Liver (tissue), 9 donors: ENCODE data around the gene SLC27A6. TPM values are rescaled to one million over a fixed set of nuclear protein-coding genes. Genes with fewer than 3 reads are reported as not detected.

Source experiments
- DNase-seq: peaks from one replicate; pipeline ENCODE4 v3.0.0-alpha.2; 2017; ENCODE audit warnings: low spot score
- H3K27ac ChIP-seq, 2 donors: one replicate each; pipeline ENCODE4 v1.7.0; 2013; ENCODE audit warnings: inconsistent platforms in 2 of 2, low read length in 2 of 2, control low read depth in 1 of 2, low read depth in 1 of 2, mild to moderate bottlenecking in 1 of 2
- H3K27me3 ChIP-seq, 4 donors: one replicate each; pipeline versions ENCODE4 v1.6.1 to v1.7.0; 2013; ENCODE audit warnings: low read length in 3 of 4, inconsistent platforms in 1 of 4, mild to moderate bottlenecking in 1 of 4, moderate library complexity in 1 of 4; ENCODE audit not compliant: control insufficient read depth in 4 of 4, insufficient read depth in 4 of 4
- H3K36me3 ChIP-seq, 4 donors: one replicate each; pipeline versions ENCODE4 v1.6.1 to v1.7.0; 2013; ENCODE audit warnings: low read length in 3 of 4, mild to moderate bottlenecking in 3 of 4, low read depth in 1 of 4, moderate library complexity in 1 of 4; ENCODE audit not compliant: control insufficient read depth in 4 of 4, insufficient read depth in 3 of 4
- H3K4me1 ChIP-seq, 4 donors: one replicate each; pipeline versions ENCODE4 v1.6.1 to v1.7.0; 2013; ENCODE audit warnings: low read length in 3 of 4, mild to moderate bottlenecking in 3 of 4, moderate library complexity in 1 of 4; ENCODE audit not compliant: control insufficient read depth in 4 of 4, insufficient read depth in 4 of 4
- H3K4me3 ChIP-seq, 3 donors: one replicate each; pipeline versions ENCODE4 v1.6.1 to v1.7.0; 2013; ENCODE audit warnings: low read length in 3 of 3, control low read depth in 1 of 3, low read depth in 1 of 3, mild to moderate bottlenecking in 1 of 3
- H3K9ac ChIP-seq, 2 donors: one replicate each; pipeline ENCODE4 v1.7.0; 2013; ENCODE audit warnings: low read length in 2 of 2, mild to moderate bottlenecking in 2 of 2, moderate library complexity in 2 of 2, control low read depth in 1 of 2, low read depth in 1 of 2
- H3K9me3 ChIP-seq, 4 donors: one replicate each; pipeline versions ENCODE4 v1.6.1 to v1.7.0; 2013; ENCODE audit warnings: low read length in 3 of 4; ENCODE audit not compliant: control insufficient read depth in 4 of 4
- CTCF ChIP-seq: fragments of 150-350 bp; IDR thresholded peaks from 2 replicates; pipeline ENCODE4 v1.5.1; 2017; ENCODE audit warnings: improper control_type of control experiment, low read depth, low read length; ENCODE audit not compliant: missing input control
- FOXA1 ChIP-seq: IDR thresholded peaks from 2 replicates; pipeline ENCODE4 v1.6.1; 2016; ENCODE audit warnings: antibody characterized with exemption
- FOXA2 ChIP-seq: IDR thresholded peaks from 2 replicates; pipeline ENCODE4 v1.6.1; 2016; ENCODE audit warnings: antibody characterized with exemption
- GABPA ChIP-seq, 2 donors: IDR thresholded peaks in 1 of 2; conservative IDR thresholded peaks in 1 of 2; 2 replicates each; pipeline ENCODE4 v1.6.1; 2016; ENCODE audit warnings: antibody characterized with exemption in 2 of 2, mild to moderate bottlenecking in 1 of 2, moderate library complexity in 1 of 2
- HNF4A ChIP-seq, 2 donors: conservative IDR thresholded peaks; 2 replicates each; pipeline ENCODE4 v1.6.1; 2016; ENCODE audit warnings: antibody characterized with exemption in 2 of 2, mild to moderate bottlenecking in 2 of 2
- HNF4G ChIP-seq: IDR thresholded peaks from 2 replicates; pipeline ENCODE4 v1.6.1; 2016; ENCODE audit warnings: antibody characterized with exemption
- JUND ChIP-seq, 2 donors: IDR thresholded peaks; 2 replicates each; pipeline ENCODE4 v1.6.1; 2016; ENCODE audit warnings: antibody characterized with exemption in 2 of 2
- MAX ChIP-seq: IDR thresholded peaks from 2 replicates; pipeline ENCODE4 v1.6.1; 2016; ENCODE audit warnings: antibody characterized with exemption
- NR2F2 ChIP-seq: IDR thresholded peaks from 2 replicates; pipeline ENCODE4 v1.6.1; 2016; ENCODE audit warnings: antibody characterized with exemption
- RAD21 ChIP-seq, 2 donors: IDR thresholded peaks; 2 replicates each; pipeline ENCODE4 v1.6.1; 2016; ENCODE audit warnings: antibody characterized with exemption in 2 of 2, mild to moderate bottlenecking in 2 of 2
- REST ChIP-seq: IDR thresholded peaks from 2 replicates; pipeline ENCODE4 v1.6.1; 2016; ENCODE audit warnings: antibody characterized with exemption, mild to moderate bottlenecking
- RXRA ChIP-seq, 2 donors: IDR thresholded peaks; 2 replicates each; pipeline ENCODE4 v1.6.1; 2017 to 2018; ENCODE audit warnings: antibody characterized with exemption in 2 of 2, mild to moderate bottlenecking in 1 of 2
- SP1 ChIP-seq: IDR thresholded peaks from 2 replicates; pipeline ENCODE4 v1.6.1; 2018; ENCODE audit warnings: antibody characterized with exemption, mild to moderate bottlenecking
- TAF1 ChIP-seq: conservative IDR thresholded peaks from 2 replicates; pipeline ENCODE4 v1.6.1; 2016; ENCODE audit warnings: antibody characterized with exemption, mild to moderate bottlenecking
- YY1 ChIP-seq: IDR thresholded peaks from 2 replicates; pipeline ENCODE4 v1.6.1; 2016; ENCODE audit warnings: antibody characterized with exemption, mild to moderate bottlenecking
- ZBTB33 ChIP-seq: IDR thresholded peaks from 2 replicates; pipeline ENCODE4 v1.6.1; 2016; ENCODE audit warnings: antibody characterized with exemption
- WGBS: extraction: QIAGEN DNeasy Blood & Tissue Kit; methylation state at CpG from one replicate; pipeline ENCODE4 v1.1.7; 2013; 5-methylcytosine and 5-hydroxymethylcytosine counted together
- polyA plus RNA-seq, 2 donors: library from polyadenylated mRNA; stranded (reverse) in 1 of 2; unstranded in 1 of 2; fragments of 200-250 nt in 1 of 2; fragments of >200 nt in 1 of 2; fragmentation: Nextera tagmentation in 1 of 2; extraction: Ambion mirVana in 1 of 2; gene quantifications; one replicate each; pipeline versions ENCODE4 v1.2.1 to v1.2.3, GENCODE V29; 2013 to 2015
- total RNA-seq, 2 donors: library from RNA; depleted of rRNA; stranded (reverse); fragments of >200 nt; gene quantifications; one replicate each; pipeline ENCODE4 v1.2.3, GENCODE V29; 2014
- donor health status: healthy.
- donor health status: healthy.
- donor health status: healthy.
- donor health status: healthy.
- donor health status: healthy.

The SLC27A6 gene
- total and polyA plus RNA-seq, 4 donors: 0.05 TPM; not detected in 3

- TF ChIP-seq CTCF (no peak), FOXA1 (no peak)
Observed at GRCh38 chr5:129022599-129022998, 57.3 kb downstream of the SLC27A6 start (continued).

GRCh38 chr5:129027260-129027659 is 62.0 kb downstream of the SLC27A6 start:
- TF ChIP-seq FOXA2 (no peak), RXRA (IDR thresholded peaks at IDR 0.05) (no peak), FOXA1 (no peak), CTCF (no peak), RAD21 (IDR thresholded peaks at IDR 0.05) (no peak), JUND (IDR thresholded peaks at IDR 0.05) (no peak), SP1 (no peak), TAF1 (no peak), REST (no peak), NR2F2 (no peak), ZBTB33 (no peak), YY1 (no peak), HNF4G (no peak), HNF4A (conservative IDR thresholded peaks at IDR 0.05) (no peak), MAX (no peak), GABPA (IDR thresholded peaks at IDR 0.05 in 1 of 2, conservative IDR thresholded peaks at IDR 0.05 in 1 of 2) (no peak)
- WGBS: 85% methylated on average over 1 of the region's 1 CpG

More at GRCh38 chr5:129027260-129027659, 62.0 kb downstream of the SLC27A6 start:
- H3K9me3 ChIP-seq: no peaks in the 10 kb centered on the region
- no peak overlapping the region for H3K9ac ChIP-seq
- H3K27ac ChIP-seq: no peak overlapping the region
- H3K4me3 ChIP-seq: no peak overlapping the region
- H3K4me1 ChIP-seq: no peaks in the 10 kb centered on the region
- no peak for DNase-seq
- H3K27me3 ChIP-seq: no peaks in the 10 kb centered on the region
- no peaks in the 10 kb centered on the region for H3K36me3 ChIP-seq
